IPS-15b (cell line): ENCODE results near the gene ACHE.

ENCODE experiments used
- H3K27me3 ChIP-seq: one replicate; pipeline ENCODE4 v1.6.1; 2013; ENCODE audit warnings: low read length; ENCODE audit not compliant: control insufficient read depth, insufficient read depth
- H3K36me3 ChIP-seq: one replicate; pipeline ENCODE4 v1.6.1; 2013; ENCODE audit warnings: low read length; ENCODE audit not compliant: control insufficient read depth, insufficient read depth
- H3K4me1 ChIP-seq: one replicate; pipeline ENCODE4 v1.6.1; 2013; ENCODE audit warnings: mild to moderate bottlenecking, low read length; ENCODE audit not compliant: control insufficient read depth, insufficient read depth
- H3K4me3 ChIP-seq: one replicate; pipeline ENCODE4 v1.5.1; 2013; ENCODE audit warnings: low read depth, low read length
- H3K9ac ChIP-seq: one replicate; pipeline ENCODE4 v1.6.1; 2013; ENCODE audit warnings: low read depth, mild to moderate bottlenecking, low read length
- H3K9me3 ChIP-seq: one replicate; pipeline ENCODE4 v1.6.1; 2013; ENCODE audit warnings: mild to moderate bottlenecking, low read length; ENCODE audit not compliant: control insufficient read depth, insufficient read depth

The ACHE gene

DNA sequence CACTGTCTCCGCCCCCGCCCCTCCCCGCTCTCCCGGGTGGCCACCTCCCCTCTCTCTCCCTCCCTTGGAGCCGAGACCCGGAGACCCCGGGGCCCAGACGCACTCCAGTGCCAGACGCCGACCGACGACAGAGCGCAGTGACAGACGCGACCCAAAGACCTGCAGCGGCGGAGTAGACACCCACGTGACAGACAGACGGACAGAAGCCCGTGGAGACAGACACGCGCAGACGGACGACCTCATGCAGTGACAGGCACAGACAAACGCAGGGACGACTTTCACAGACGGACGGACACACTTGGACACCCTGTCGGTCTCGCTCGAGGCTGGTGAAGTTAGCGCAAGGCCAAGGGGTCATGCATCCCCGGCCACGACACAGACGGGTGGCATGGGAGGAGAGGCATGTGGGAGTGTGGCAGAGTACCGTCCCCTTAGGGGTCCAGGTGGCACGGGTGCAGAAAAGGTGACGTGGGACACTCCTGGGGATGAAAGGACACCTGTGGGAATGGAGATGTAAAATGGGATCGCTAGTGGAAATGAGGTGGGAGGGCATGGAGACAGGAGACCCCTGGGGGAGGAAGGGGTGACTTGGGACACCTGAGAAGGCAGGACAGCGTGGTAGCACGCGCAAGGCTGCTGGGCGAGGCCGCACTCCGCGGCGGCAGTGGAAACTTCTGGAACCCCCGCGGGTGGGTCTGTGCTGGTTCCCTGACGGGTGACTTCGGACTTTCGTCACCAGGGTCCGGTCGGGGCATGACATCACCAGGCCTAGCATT lies 456 bp upstream of the ACHE start:
- peaks cover 9% of the 10 kb centered on the region for H3K4me1 ChIP-seq
- no peak overlapping the region for H3K9ac ChIP-seq
- H3K9me3 ChIP-seq: no peaks in the 10 kb centered on the region
- peaks cover 4% of the 10 kb centered on the region for H3K36me3 ChIP-seq
- H3K27me3 ChIP-seq: peaks cover 14% of the 10 kb centered on the region
- peak overlapping the region; percentile 69 for H3K4me3 ChIP-seq

- Histone ChIP-seq H3K36me3 (peaks cover 4% of the 10 kb centered on the region), H3K9me3 (no peaks in the 10 kb centered on the region), H3K4me3 (peak overlapping the region; percentile 49), H3K27me3 (peaks cover 14% of the 10 kb centered on the region), H3K9ac (no peak overlapping the region), H3K4me1 (peaks cover 9% of the 10 kb centered on the region)
Observed at GRCh38 chr7:100894860-100895700, 608 bp downstream of the ACHE start.

- Histone ChIP-seq H3K4me3 (peak overlapping the region; percentile 49), H3K9ac (no peak overlapping the region), H3K36me3 (peaks cover 4% of the 10 kb centered on the region), H3K27me3 (peaks cover 14% of the 10 kb centered on the region), H3K9me3 (no peaks in the 10 kb centered on the region), H3K4me1 (peaks cover 9% of the 10 kb centered on the region)
Observed at GRCh38 chr7:100893910-100894721, 1.6 kb downstream of the ACHE start.

GRCh38 chr7:100893318-100893895 lies 2.3 kb downstream of the ACHE start:
- H3K4me3 ChIP-seq: no peak overlapping the region
- peaks cover 12% of the 10 kb centered on the region for H3K4me1 ChIP-seq
- peaks cover 14% of the 10 kb centered on the region for H3K27me3 ChIP-seq
- peaks cover 9% of the 10 kb centered on the region for H3K36me3 ChIP-seq
- H3K9ac ChIP-seq: no peak overlapping the region
- H3K9me3 ChIP-seq: no peaks in the 10 kb centered on the region

DNA sequence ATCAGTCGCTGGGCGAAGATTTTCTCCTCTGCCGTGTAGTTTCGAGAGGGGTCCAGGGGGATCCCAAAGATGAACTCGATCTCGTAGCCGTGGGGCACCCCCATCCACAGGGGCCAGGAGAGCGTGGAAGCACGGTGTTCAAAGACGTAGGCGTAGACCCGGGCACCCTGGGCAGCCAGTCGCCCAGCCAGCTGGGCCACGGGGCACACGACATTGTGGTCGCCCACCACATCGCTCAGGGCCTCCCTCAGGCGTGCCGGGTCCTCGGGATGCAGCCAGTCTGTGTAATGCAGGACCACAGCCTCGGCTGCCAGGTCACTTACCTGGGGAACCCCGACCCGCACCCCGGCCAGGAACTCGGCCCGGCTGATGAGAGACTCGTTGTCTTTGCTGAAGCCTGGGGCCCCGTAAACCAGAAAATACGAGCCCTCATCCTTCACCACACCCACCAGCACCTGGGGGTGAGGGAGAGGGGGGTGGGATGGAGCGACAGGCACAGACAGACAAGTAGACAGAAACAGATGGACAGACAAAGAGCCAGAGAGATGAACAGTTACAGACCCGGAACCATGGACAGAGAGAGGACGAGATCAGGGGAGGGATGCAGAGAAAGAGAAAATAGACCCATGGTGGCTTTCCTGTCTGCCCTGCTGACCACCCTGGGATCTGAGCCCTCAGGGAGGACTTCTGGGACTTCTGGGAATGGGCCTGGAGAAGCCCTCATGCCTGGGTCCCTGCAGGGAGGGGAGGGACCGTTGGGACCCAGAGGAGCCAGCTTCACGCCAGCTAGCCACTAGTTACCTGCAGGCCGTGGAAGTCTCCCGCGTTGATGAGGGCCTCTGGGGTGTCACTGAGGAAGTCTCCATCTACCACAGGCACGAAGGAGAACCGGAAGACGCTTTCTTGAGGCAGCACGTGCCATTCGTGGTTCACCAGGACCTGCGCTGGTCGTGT lies 3.0 kb downstream of the ACHE start:
- H3K4me1 ChIP-seq: peaks cover 17% of the 10 kb centered on the region
- no peak overlapping the region for H3K9ac ChIP-seq
- no peak overlapping the region for H3K4me3 ChIP-seq
- peaks cover 15% of the 10 kb centered on the region for H3K36me3 ChIP-seq
- peaks cover 11% of the 10 kb centered on the region for H3K27me3 ChIP-seq
- no peaks in the 10 kb centered on the region for H3K9me3 ChIP-seq

DNA sequence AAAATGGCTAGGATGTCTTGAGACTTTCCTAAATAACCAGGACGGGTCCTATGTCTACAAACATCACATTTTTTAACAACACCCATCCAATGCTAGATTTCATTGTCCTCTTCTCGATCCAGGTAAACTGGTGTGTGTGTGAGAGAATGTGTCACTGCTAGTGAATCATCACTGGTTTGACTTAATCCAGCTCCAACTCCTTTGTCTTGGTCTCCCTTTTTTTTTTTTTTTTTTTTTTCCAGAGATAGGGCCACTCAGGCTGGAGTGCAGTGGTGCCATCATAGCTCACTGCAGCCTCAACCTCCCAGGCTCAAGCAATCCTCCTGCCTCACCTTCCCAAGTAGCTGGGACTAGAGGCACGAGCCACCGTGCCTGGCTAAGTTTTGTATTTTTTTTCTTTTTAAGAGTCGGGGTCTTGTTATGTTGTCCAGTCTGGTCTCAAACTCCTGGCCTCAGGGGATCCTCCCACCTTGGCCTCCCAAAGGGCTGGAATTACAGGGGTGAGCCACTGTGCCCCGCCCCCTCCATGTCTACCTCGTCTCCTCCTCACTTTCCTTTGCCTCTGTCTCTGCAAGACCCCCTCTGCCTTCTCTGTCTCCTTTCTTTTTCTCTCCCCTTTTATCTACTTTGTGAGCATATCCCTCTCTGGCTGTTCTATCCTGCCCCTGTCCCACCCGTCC lies 4.0 kb downstream of the ACHE start:
- peaks cover 24% of the 10 kb centered on the region for H3K36me3 ChIP-seq
- H3K4me1 ChIP-seq: peaks cover 19% of the 10 kb centered on the region
- peak overlapping the region; percentile 89 for H3K9ac ChIP-seq
- H3K4me3 ChIP-seq: peak overlapping the region; percentile 84
- H3K9me3 ChIP-seq: no peaks in the 10 kb centered on the region
- peaks cover 11% of the 10 kb centered on the region for H3K27me3 ChIP-seq

DNA sequence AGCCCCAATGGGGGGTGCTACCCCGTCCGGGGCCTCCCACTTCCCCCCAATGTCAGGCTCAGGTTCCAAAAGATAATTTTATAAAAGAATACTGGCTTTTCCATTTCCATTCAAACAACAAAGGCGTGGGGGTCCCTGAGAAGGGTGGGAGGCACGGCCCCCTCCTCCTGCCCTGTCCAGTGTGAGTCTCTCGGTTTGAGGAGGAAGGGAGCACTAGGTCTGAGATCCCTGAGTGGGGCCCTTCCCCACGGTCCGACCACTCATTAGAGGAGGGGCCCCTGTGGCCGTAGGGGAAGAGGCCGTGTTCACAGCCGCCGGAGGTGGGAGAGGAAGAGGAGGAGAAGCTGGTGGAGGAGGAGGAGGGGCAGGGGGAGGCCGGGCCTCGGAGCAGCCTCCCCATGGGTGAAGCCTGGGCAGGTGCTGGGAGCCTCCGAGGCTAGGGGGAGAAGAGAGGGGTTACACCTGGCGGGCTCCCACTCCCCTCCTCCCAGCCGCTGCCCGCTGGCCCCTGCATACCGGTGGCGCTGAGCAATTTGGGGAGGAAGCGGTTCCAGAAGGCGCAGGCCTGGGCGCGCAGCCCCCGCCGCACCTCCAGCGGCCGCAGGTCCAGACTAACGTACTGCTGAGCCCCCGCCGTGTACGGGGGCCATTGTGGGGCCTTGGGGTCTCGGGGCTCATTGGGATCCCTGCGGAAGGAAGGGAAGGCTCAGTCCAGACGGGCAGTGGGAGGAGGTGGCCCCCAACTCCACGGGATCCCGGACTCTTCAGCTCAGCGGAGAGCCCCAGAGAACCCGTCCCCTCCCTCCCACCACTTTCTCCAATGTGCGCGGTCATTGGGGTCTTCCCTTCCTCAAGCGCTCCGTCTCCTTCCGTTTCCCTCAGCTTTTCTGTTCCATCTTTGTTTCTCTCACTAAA lies 4.8 kb downstream of the ACHE start:
- peaks cover 4% of the 10 kb centered on the region for H3K27me3 ChIP-seq
- peak overlapping the region; percentile 84 for H3K4me3 ChIP-seq
- H3K4me1 ChIP-seq: peaks cover 15% of the 10 kb centered on the region
- peaks cover 32% of the 10 kb centered on the region for H3K36me3 ChIP-seq
- peak overlapping the region; percentile 89 for H3K9ac ChIP-seq
- no peaks in the 10 kb centered on the region for H3K9me3 ChIP-seq

DNA sequence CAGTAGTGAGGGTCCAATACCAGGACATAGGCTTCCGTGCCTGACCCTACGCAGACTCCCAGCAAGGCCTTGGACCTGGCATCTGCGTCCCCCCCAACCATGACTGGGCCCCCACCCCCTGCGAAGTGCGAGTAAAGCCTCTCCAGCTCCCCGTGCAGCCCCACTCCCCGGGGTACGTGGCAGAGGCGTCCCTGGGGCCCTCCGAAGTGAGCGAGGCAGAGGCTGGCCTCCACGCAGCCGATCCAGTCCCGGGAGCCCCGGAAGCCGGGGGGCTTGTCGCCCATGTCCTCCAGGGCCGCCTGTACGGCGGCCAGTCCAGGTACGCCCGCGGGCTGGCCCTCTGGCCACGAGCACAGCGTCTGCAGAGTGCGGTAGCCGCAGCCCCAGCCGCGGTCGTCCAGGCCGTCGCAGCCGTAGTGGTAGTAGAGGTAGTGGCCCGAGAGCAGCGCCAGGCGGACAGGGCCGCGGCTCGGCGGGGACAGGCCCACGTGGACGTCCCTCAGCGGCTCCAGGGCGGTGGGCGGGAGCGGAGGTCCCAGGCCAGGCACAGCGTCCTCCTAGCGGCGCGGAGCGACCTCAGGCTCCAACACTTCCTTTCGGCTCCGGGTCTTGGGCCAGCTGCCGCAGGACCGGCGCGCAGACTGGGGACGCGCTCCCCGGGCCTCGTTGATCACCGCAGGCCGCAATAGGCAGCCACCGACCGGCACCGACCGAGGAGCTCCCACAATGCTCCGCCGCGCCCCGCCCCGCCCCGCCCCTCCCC lies 6.5 kb downstream of the ACHE start, which contains the start of gene UFSP1:
UFSP1 (minus strand) TSS at position 728 of the 763 bp plus-strand sequence; CDS start at position 284, 444 bp downstream.
- peak within 1 kb of the TSS; percentile 91 for H3K9ac ChIP-seq
- peak within 1 kb of the TSS; percentile 84 for H3K4me3 ChIP-seq
- no peaks in the 10 kb centered on the region for H3K9me3 ChIP-seq
- peaks cover 14% of the 10 kb centered on the region for H3K4me1 ChIP-seq
- peaks cover 49% of the 10 kb centered on the region for H3K36me3 ChIP-seq
- peaks cover 2% of the 10 kb centered on the region for H3K27me3 ChIP-seq
